Omental fat pad (tissue), 4 donors: ENCODE measurements around the gene DISP3. TPM values are rescaled to one million over a fixed set of nuclear protein-coding genes. Genes with fewer than 3 reads are reported as not detected.

Experiments
- ATAC-seq: fragments of 150-250 bp; one replicate; pipeline ENCODE4 v1.9.1; 2016; ENCODE audit warnings: mild to moderate bottlenecking, moderate library complexity; ENCODE audit not compliant: low FRiP score
- DNase-seq: peaks from one replicate; pipeline ENCODE4 v3.0.0-alpha.2; 2019; ENCODE audit warnings: low spot score
- total RNA-seq, 4 donors: library from RNA; depleted of rRNA; stranded (reverse); fragments of >200 nt; gene quantifications; one replicate each; pipeline ENCODE4 v1.1.0, GENCODE V29; 2016
- TF ChIP-seq, protein P1 (sequence below), 3 donors: fragments of 450-650 bp; IDR thresholded peaks; one replicate each; pipeline ENCODE4 v1.5.1; 2016 to 2017; ENCODE audit warnings: antibody characterized with exemption in 3 of 3, mild to moderate bottlenecking in 3 of 3, moderate library complexity in 2 of 3

The DISP3 gene
- total RNA-seq, 4 donors from 2014 or later, result 0.09 TPM; not detected in 3

DNA sequence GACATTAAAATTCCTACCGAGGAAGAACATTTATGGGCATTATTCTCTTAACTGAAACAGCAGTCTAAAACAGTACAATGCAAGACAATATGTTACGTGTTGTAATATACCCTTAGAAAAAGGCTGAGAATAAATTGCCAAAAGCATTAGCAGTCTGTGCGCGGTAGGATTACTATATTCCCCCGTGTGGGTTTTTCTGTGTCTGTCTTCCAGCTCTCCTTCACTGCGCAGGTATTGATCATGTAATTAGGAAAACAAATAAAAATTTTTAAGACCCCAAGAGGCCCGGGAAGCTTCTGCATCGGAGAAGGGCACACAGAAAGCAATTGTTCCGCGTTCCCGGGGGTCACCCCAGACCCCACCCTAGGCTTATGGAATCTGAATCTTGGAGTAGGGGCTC, 106.4 kb downstream of the DISP3 start:
- DNase-seq, result no peak
- TF ChIP-seq, protein P1, sequence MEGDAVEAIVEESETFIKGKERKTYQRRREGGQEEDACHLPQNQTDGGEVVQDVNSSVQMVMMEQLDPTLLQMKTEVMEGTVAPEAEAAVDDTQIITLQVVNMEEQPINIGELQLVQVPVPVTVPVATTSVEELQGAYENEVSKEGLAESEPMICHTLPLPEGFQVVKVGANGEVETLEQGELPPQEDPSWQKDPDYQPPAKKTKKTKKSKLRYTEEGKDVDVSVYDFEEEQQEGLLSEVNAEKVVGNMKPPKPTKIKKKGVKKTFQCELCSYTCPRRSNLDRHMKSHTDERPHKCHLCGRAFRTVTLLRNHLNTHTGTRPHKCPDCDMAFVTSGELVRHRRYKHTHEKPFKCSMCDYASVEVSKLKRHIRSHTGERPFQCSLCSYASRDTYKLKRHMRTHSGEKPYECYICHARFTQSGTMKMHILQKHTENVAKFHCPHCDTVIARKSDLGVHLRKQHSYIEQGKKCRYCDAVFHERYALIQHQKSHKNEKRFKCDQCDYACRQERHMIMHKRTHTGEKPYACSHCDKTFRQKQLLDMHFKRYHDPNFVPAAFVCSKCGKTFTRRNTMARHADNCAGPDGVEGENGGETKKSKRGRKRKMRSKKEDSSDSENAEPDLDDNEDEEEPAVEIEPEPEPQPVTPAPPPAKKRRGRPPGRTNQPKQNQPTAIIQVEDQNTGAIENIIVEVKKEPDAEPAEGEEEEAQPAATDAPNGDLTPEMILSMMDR (IDR thresholded peaks at IDR 0.05), result no peak
- no peak for ATAC-seq

Other genes starting within 250 kb of the DISP3 start
- gene MTOR, start 216.6 kb upstream of the DISP3 start, total RNA-seq, result 10 to 100 TPM; 38.0 to 48.2 (median 43.6) TPM
- 10 to 100 TPM in 3 of 4 donors, 1 to 10 TPM in 1; 9.3 to 28.2 (median 12.2) TPM for gene UBIAD1, start 206.0 kb upstream of the DISP3 start, total RNA-seq
- gene FBXO2, start 175.3 kb downstream of the DISP3 start, total RNA-seq, result 10 to 100 TPM in 1 of 4 donors, 1 to 10 TPM in 3; 1.1 to 24.3 (median 8.3) TPM
- gene FBXO44, start 175.7 kb downstream of the DISP3 start, total RNA-seq, result 10 to 100 TPM in 1 of 4 donors, 1 to 10 TPM in 3; 5.8 to 13.3 (median 9.6) TPM
- 10 to 100 TPM in 3 of 4 donors, 1 to 10 TPM in 1; 5.9 to 16.3 (median 11.0) TPM for gene FBXO6, start 185.0 kb downstream of the DISP3 start, total RNA-seq
- gene MAD2L2, start 202.0 kb downstream of the DISP3 start, total RNA-seq, result 10 to 100 TPM; 20.2 to 41.3 (median 35.7) TPM
- not detected for gene DRAXIN, start 212.6 kb downstream of the DISP3 start, total RNA-seq